ENCODE measurements around the gene ANO9.

DNA sequence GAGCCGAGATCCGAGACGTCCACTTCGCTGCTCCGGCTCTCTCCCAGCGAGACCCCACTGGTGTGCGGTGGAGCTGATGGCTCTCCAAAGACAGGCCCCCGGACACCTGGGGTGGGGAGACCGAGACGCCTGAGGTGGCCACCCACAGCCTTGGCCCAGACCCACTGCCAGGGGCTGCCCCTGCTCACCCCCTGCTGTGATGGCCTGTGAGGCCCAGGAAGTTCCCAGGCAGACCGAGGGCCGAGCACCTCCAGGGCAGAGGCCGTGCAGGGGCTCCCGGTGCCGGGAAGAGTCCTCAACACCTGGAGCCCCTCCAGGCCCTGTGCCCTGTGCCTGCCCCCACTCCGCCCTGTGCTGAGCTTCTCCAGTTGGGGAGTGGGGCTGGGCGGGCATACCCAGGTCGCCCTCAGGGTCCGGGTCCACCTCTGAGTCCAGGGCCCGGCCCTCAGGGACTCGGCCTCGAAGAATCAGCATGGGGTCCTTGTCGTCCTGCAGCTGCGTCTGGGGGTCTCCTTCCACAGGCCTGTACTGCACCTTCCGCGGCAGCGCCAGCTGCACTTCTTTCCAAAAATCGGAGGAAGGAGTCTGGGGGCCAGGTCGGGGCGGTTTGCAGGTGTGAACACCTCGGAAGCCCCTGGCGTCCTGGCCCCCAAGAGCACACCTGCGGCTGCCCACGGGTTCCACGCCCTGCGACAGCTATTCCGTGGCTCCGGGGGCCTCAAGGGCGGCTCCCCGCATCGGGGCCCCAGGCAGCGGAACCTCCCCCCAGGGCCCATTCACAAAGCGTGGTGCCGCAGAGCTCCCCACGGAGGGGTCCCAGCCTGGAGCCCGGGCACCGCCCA, 35.6 kb downstream of the ANO9 start:
- TF ChIP-seq, protein P1, sequence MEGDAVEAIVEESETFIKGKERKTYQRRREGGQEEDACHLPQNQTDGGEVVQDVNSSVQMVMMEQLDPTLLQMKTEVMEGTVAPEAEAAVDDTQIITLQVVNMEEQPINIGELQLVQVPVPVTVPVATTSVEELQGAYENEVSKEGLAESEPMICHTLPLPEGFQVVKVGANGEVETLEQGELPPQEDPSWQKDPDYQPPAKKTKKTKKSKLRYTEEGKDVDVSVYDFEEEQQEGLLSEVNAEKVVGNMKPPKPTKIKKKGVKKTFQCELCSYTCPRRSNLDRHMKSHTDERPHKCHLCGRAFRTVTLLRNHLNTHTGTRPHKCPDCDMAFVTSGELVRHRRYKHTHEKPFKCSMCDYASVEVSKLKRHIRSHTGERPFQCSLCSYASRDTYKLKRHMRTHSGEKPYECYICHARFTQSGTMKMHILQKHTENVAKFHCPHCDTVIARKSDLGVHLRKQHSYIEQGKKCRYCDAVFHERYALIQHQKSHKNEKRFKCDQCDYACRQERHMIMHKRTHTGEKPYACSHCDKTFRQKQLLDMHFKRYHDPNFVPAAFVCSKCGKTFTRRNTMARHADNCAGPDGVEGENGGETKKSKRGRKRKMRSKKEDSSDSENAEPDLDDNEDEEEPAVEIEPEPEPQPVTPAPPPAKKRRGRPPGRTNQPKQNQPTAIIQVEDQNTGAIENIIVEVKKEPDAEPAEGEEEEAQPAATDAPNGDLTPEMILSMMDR (conservative IDR thresholded peaks at IDR 0.05; ENCODE audit: low read depth in 2 of 2) = no peak
- TF ChIP-seq, protein P2, sequence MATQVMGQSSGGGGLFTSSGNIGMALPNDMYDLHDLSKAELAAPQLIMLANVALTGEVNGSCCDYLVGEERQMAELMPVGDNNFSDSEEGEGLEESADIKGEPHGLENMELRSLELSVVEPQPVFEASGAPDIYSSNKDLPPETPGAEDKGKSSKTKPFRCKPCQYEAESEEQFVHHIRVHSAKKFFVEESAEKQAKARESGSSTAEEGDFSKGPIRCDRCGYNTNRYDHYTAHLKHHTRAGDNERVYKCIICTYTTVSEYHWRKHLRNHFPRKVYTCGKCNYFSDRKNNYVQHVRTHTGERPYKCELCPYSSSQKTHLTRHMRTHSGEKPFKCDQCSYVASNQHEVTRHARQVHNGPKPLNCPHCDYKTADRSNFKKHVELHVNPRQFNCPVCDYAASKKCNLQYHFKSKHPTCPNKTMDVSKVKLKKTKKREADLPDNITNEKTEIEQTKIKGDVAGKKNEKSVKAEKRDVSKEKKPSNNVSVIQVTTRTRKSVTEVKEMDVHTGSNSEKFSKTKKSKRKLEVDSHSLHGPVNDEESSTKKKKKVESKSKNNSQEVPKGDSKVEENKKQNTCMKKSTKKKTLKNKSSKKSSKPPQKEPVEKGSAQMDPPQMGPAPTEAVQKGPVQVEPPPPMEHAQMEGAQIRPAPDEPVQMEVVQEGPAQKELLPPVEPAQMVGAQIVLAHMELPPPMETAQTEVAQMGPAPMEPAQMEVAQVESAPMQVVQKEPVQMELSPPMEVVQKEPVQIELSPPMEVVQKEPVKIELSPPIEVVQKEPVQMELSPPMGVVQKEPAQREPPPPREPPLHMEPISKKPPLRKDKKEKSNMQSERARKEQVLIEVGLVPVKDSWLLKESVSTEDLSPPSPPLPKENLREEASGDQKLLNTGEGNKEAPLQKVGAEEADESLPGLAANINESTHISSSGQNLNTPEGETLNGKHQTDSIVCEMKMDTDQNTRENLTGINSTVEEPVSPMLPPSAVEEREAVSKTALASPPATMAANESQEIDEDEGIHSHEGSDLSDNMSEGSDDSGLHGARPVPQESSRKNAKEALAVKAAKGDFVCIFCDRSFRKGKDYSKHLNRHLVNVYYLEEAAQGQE (IDR thresholded peaks at IDR 0.05; ENCODE audit: unreplicated experiment) = no peak
- TF ChIP-seq EZH2 (IDR thresholded peaks at IDR 0.05; ENCODE audit: low read depth, unreplicated experiment) (no peak), POLR2AphosphoS5 (IDR thresholded peaks at IDR 0.05; ENCODE audit: low read depth) (no peak), EZH2phosphoT487 (IDR thresholded peaks at IDR 0.05; ENCODE audit: unreplicated experiment) (no peak), ZNF331 (CRISPR knock-in tag; IDR thresholded peaks at IDR 0.05; ENCODE audit: low read depth) (no peak), JUNB (IDR thresholded peaks at IDR 0.05; ENCODE audit: unreplicated experiment) (no peak), ZNF114 (CRISPR knock-in tag; IDR thresholded peaks at IDR 0.05) (no peak), CREB1 (CRISPR knock-in tag; IDR thresholded peaks at IDR 0.05; ENCODE audit: low read depth) (no peak), NANOG (IDR thresholded peaks at IDR 0.05; ENCODE audit: borderline replicate concordance) (no peak), STAT1 (IDR thresholded peaks at IDR 0.05; ENCODE audit: unreplicated experiment) (no peak)
- TF ChIP-seq, protein P3, sequence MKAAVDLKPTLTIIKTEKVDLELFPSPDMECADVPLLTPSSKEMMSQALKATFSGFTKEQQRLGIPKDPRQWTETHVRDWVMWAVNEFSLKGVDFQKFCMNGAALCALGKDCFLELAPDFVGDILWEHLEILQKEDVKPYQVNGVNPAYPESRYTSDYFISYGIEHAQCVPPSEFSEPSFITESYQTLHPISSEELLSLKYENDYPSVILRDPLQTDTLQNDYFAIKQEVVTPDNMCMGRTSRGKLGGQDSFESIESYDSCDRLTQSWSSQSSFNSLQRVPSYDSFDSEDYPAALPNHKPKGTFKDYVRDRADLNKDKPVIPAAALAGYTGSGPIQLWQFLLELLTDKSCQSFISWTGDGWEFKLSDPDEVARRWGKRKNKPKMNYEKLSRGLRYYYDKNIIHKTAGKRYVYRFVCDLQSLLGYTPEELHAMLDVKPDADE (IDR thresholded peaks at IDR 0.05) = no peak
- TF ChIP-seq, protein P4, sequence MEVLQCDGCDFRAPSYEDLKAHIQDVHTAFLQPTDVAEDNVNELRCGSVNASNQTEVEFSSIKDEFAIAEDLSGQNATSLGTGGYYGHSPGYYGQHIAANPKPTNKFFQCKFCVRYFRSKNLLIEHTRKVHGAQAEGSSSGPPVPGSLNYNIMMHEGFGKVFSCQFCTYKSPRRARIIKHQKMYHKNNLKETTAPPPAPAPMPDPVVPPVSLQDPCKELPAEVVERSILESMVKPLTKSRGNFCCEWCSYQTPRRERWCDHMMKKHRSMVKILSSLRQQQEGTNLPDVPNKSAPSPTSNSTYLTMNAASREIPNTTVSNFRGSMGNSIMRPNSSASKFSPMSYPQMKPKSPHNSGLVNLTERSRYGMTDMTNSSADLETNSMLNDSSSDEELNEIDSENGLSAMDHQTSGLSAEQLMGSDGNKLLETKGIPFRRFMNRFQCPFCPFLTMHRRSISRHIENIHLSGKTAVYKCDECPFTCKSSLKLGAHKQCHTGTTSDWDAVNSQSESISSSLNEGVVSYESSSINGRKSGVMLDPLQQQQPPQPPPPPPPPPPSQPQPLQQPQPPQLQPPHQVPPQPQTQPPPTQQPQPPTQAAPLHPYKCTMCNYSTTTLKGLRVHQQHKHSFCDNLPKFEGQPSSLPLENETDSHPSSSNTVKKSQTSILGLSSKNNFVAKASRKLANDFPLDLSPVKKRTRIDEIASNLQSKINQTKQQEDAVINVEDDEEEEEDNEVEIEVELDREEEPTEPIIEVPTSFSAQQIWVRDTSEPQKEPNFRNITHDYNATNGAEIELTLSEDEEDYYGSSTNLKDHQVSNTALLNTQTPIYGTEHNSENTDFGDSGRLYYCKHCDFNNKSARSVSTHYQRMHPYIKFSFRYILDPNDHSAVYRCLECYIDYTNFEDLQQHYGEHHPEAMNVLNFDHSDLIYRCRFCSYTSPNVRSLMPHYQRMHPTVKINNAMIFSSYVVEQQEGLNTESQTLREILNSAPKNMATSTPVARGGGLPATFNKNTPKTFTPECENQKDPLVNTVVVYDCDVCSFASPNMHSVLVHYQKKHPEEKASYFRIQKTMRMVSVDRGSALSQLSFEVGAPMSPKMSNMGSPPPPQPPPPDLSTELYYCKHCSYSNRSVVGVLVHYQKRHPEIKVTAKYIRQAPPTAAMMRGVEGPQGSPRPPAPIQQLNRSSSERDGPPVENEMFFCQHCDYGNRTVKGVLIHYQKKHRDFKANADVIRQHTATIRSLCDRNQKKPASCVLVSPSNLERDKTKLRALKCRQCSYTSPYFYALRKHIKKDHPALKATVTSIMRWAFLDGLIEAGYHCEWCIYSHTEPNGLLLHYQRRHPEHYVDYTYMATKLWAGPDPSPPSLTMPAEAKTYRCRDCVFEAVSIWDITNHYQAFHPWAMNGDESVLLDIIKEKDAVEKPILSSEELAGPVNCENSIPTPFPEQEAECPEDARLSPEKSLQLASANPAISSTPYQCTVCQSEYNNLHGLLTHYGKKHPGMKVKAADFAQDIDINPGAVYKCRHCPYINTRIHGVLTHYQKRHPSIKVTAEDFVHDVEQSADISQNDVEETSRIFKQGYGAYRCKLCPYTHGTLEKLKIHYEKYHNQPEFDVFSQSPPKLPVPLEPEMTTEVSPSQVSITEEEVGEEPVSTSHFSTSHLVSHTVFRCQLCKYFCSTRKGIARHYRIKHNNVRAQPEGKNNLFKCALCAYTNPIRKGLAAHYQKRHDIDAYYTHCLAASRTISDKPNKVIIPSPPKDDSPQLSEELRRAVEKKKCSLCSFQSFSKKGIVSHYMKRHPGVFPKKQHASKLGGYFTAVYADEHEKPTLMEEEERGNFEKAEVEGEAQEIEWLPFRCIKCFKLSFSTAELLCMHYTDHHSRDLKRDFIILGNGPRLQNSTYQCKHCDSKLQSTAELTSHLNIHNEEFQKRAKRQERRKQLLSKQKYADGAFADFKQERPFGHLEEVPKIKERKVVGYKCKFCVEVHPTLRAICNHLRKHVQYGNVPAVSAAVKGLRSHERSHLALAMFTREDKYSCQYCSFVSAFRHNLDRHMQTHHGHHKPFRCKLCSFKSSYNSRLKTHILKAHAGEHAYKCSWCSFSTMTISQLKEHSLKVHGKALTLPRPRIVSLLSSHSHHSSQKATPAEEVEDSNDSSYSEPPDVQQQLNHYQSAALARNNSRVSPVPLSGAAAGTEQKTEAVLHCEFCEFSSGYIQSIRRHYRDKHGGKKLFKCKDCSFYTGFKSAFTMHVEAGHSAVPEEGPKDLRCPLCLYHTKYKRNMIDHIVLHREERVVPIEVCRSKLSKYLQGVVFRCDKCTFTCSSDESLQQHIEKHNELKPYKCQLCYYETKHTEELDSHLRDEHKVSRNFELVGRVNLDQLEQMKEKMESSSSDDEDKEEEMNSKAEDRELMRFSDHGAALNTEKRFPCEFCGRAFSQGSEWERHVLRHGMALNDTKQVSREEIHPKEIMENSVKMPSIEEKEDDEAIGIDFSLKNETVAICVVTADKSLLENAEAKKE (CRISPR knock-in tag; IDR thresholded peaks at IDR 0.05) = no peak
